Esophagus muscularis mucosa (tissue), 4 donors: ENCODE data around the gene SYTL2. TPM values are rescaled to one million over a fixed set of nuclear protein-coding genes. Genes with fewer than 3 reads are reported as not detected.

Experiments
- DNase-seq: peaks from one replicate; pipeline ENCODE4 v3.0.0-alpha.2; 2017; ENCODE audit errors: extremely low spot score
- H3K27ac ChIP-seq, 4 donors: fragments of 200-600 bp; sonication (generic); replicated peaks in 1 of 4; 1 replicate in 3 of 4; 2 replicates in 1 of 4; pipeline ENCODE4 v1.5.1; 2016 to 2019; ENCODE audit warnings: mild to moderate bottlenecking in 1 of 4
- H3K27me3 ChIP-seq, 4 donors: fragments of 200-600 bp; sonication (generic); one replicate each; pipeline versions ENCODE4 v1.5.1 to v1.6.0; 2016 to 2019
- H3K36me3 ChIP-seq, 4 donors: fragments of 200-600 bp; sonication (generic); one replicate each; pipeline ENCODE4 v1.5.1; 2016 to 2019
- H3K4me1 ChIP-seq, 4 donors: fragments of 200-600 bp; sonication (generic); one replicate each; pipeline ENCODE4 v1.5.1; 2016 to 2019
- H3K4me3 ChIP-seq, 4 donors: fragments of 200-600 bp; sonication (generic); 1 replicate in 2 of 4; 2 replicates in 2 of 4; pipeline ENCODE4 v1.5.1; 2016 to 2019; ENCODE audit warnings: mild to moderate bottlenecking in 4 of 4, moderate library complexity in 1 of 4
- H3K9me3 ChIP-seq, 4 donors: fragments of 200-600 bp; sonication (generic); 1 replicate in 3 of 4; 2 replicates in 1 of 4; pipeline ENCODE4 v1.5.1; 2016 to 2019
- CTCF ChIP-seq, 3 experiments: fragments of 200-600 bp in 2 of 3; fragments of 450-650 bp in 1 of 3; sonication (generic) in 2 of 3; IDR thresholded peaks; one replicate each; pipeline ENCODE4 v1.5.1; 2017 to 2019; ENCODE audit warnings: antibody characterized with exemption in 3 of 3, mild to moderate bottlenecking in 2 of 3, moderate library complexity in 1 of 3
- EP300 ChIP-seq: sonication (generic); formaldehyde crosslinking; IDR thresholded peaks from one replicate; pipeline ENCODE4 v1.6.1; 2017; ENCODE audit warnings: antibody characterized with exemption
- POLR2A ChIP-seq: fragments of 450-650 bp; IDR thresholded peaks from one replicate; pipeline ENCODE4 v1.6.1; 2017; ENCODE audit warnings: antibody characterized with exemption, moderate library complexity, mild to moderate bottlenecking, low read depth
- POLR2AphosphoS5 ChIP-seq, 2 donors: sonication (generic); formaldehyde crosslinking; IDR thresholded peaks; one replicate each; pipeline ENCODE4 v1.6.1; 2017; ENCODE audit warnings: antibody characterized with exemption in 2 of 2
- WGBS: methylation state at CpG from one replicate; pipeline ENCODE4 v1.1.5; 2018; 5-methylcytosine and 5-hydroxymethylcytosine counted together
- intact Hi-C: fragments of 100-400 bp; cut with DNase I; formaldehyde crosslinking; loops from one replicate; pipeline ENCODE4 v1.15.1; 2023
- total RNA-seq, 4 donors: library from RNA; depleted of rRNA; stranded (reverse); fragments of >200 nt; gene quantifications; one replicate each; pipeline versions ENCODE4 v1.1.0 to v1.2.1, GENCODE V29; 2016

Gene SYTL2
- total RNA-seq, 4 donors from 2014 or later = 7.1 to 10.4 (median 8.8) TPM

DNA sequence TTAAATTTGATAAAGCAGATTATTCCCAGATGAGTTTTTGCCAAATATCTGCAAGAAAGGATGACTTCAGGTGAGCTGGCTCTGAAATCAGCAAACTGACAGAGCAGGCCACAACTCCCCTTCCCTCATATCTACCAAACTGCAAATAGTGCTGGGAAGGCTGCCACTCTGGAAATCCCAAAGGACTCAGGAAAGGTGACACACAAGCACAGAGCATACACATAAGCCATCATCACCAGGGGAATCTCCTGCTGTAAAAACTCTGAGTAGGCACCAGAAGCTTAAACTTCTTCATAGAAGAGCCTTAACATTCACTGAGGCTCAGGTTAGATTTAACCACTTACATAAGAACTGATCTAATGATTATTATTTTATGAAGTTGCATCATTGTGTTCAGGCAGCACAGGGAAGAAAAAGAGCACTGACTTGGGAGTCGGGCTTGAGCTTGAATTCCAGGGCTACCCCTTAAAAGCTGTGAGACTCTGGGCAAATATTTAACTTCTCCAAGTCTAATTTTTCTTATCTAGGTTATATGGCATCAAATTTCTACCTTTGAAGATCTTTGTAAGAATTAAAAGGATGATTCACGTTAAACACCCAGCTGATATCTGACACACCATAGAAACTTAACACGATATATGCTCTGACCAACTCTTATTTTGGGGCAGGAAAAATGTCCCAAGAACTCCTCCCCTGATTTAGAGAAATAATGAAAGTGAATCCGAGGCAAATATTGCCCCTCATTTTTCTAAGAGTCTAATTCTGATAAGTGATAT, 15.0 kb downstream of the SYTL2 start:
- intact Hi-C loops = no loop called here
- no peak for TF ChIP-seq EP300
- TF ChIP-seq POLR2AphosphoS5 (IDR thresholded peaks at IDR 0.05) = no peak
- no peaks in the 10 kb centered on the region for H3K27me3 ChIP-seq
- 81% methylated on average over 4 of the region's 4 CpGs for WGBS
- DNase-seq = no peak
- no peaks in the 10 kb centered on the region for H3K36me3 ChIP-seq
- H3K4me3 ChIP-seq = no peak overlapping the region
- H3K9me3 ChIP-seq = no peaks in the 10 kb centered on the region
- H3K4me1 ChIP-seq = no peaks in the 10 kb centered on the region
- H3K27ac ChIP-seq = no peak overlapping the region

DNA sequence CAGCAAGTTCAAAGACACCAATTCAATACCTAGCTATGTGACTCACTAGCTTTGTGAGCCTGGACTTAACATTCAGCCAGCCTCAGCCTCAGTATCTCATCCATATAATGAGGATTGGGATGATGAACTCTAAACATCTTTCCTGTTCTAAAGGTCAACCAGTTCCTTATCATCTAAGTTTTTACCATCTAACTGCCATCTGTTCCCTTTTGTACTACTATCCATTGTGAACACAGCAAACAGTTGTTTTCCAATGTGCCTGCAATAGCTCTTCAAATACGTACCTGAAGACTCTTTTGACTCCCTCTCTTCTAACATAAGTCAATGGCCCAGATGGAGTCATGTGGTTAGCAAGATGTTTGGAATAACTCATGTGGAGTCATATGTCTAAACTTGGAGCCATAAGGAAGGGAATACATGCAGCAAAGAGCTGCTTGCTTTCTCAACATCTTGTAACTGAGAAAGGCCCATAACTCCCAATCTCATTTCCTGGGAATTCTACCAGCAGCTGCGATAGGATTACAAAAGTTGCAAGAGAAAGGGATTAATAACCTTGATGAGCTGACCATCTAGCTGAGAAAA, 19.4 kb downstream of the SYTL2 start:
- H3K27me3 ChIP-seq = no peaks in the 10 kb centered on the region
- TF ChIP-seq POLR2AphosphoS5 (IDR thresholded peaks at IDR 0.05) (no peak), EP300 (no peak), POLR2A (no peak), CTCF (IDR thresholded peaks at IDR 0.05) (no peak)
- intact Hi-C loops = no loop called here
- no peaks in the 10 kb centered on the region for H3K4me1 ChIP-seq
- H3K9me3 ChIP-seq = no peaks in the 10 kb centered on the region
- 95% methylated on average over 2 of the region's 2 CpGs for WGBS
- H3K36me3 ChIP-seq = no peaks in the 10 kb centered on the region
- no peak overlapping the region for H3K4me3 ChIP-seq
- no peak overlapping the region for H3K27ac ChIP-seq
- no peak for DNase-seq

DNA sequence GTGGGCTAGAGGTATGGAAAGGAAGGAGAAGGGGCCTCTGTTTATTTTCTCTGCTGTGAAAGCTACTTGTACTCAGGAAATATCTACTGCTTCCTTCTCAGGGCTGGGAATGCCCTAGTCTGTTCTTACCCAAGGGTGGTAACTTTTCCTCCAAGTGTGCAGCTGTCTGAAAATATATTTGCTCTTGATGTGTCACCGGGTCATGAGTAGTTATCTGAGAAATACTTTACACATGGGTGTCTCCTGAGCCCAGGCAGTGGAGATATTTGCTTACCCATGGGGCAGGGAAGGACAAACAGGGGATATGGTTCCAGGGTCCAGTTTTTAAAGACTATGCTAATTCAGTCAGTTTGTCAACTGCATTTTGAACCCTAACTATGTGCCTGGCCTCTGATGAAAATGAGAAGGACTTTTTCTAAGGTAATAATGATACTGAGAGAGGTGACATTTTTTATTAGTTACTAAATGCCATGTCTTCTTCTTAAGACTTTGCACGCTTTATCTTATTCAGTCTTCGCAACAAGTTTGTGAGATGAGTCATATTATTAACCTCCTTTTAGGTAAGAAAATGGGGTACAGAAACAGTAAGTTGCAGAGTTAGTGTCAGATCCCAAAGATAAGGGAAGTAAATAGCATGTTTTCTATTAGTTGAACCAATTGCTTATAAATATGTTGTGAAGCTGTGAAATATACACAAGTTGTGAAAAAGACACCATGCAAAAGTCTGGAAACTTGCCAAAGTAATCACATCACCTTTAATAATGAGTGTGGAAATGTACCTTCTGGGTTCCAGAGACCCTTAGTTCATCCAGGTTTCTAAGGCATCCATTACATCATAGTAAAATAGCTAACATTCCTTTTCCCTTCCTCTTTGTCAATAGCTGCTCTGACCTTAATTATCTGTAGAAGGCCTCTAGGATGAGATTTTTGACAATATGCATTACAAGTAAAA, 22.9 kb downstream of the SYTL2 start:
- 86% methylated on average over 3 of the region's 3 CpGs for WGBS
- no peak for DNase-seq
- TF ChIP-seq POLR2AphosphoS5 (IDR thresholded peaks at IDR 0.05) (no peak), POLR2A (no peak), EP300 (no peak), CTCF (IDR thresholded peaks at IDR 0.05) (no peak)
- H3K27me3 ChIP-seq = no peaks in the 10 kb centered on the region
- H3K4me1 ChIP-seq = no peaks in the 10 kb centered on the region
- H3K9me3 ChIP-seq = peaks cover 0 to under 1% (median 0%) of the 10 kb centered on the region in 4 donors
- no peaks in the 10 kb centered on the region for H3K36me3 ChIP-seq
- no peak overlapping the region for H3K27ac ChIP-seq
- intact Hi-C loops = no loop called here
- H3K4me3 ChIP-seq = no peak overlapping the region

GRCh38 chr11:85787168-85787567, 23.8 kb downstream of the SYTL2 start:
- peaks cover 0 to 10% (median 4%) of the 10 kb centered on the region in 4 donors for H3K9me3 ChIP-seq
- H3K27me3 ChIP-seq = no peaks in the 10 kb centered on the region
- no peaks in the 10 kb centered on the region for H3K36me3 ChIP-seq
- no peaks in the 10 kb centered on the region for H3K4me1 ChIP-seq
- TF ChIP-seq POLR2AphosphoS5 (IDR thresholded peaks at IDR 0.05) = no peak
- TF ChIP-seq EP300 = no peak
- no peak for TF ChIP-seq POLR2A
- TF ChIP-seq CTCF (IDR thresholded peaks at IDR 0.05) = no peak
- intact Hi-C loops = no loop called here
- DNase-seq = no peak
- no peak overlapping the region for H3K27ac ChIP-seq
- H3K4me3 ChIP-seq = no peak overlapping the region
- 89% methylated on average over 1 of the region's 1 CpG for WGBS
